ENCODE measurements around the gene TOMM7. TPM values are rescaled to one million over a fixed set of nuclear protein-coding genes. Genes with fewer than 3 reads are reported as not detected.

Gene TOMM7
- total and polyA plus RNA-seq, 10 of the 15 experiments (the other 5 are each of a cell fraction or from before 2014, with no cell fraction given), result 151 to 1,497 (median 322) TPM

- TF ChIP-seq POLR2AphosphoS2 (IDR thresholded peaks at IDR 0.05; ENCODE audit: low read depth, low read length), result no peak
Observed at GRCh38 chr7:22861576-22861975, 38.9 kb upstream of the TOMM7 start (continued).

DNA sequence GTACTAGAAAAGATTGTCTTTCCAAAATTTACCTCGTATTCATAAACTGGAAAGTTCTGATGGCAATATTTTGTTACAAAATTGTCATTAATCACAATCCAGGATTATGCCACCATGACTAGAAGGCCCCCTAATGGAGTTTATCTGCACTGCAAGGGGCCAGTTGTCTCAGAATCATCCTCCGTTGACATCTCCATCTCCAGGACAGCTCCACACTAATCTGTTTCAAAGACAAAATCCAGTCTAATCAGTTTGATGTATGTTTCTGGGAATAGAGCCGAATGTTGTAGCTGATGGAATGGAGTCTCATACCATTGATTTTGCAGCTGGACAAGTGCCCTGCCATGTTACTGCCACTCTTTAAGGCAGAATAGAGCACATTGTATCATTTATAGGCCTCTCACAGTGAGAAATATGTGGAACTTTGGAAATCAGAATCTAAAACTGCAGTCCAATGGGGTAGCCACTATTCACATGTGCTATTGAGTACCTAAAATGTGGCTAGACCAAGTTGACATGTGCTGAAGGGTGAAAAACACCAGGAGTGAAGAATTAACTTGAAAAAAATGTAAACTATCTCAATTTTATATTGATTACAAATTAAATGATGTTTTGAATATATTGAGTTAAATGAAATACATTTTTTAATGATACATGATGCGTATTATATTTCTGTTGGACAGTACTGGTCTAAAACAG is 38.3 kb upstream of the TOMM7 start:
- FAIRE-seq (no peak), ATAC-seq (no peak), DNase-seq (ENCODE audit: low read depth, low spot score) (no peak)
- Histone ChIP-seq H2AFZ (ENCODE audit: control insufficient read depth, low read depth, low read length) (no peak overlapping the region), H3K9ac (ENCODE audit: control insufficient read depth, insufficient read depth, low read length) (no peak overlapping the region), H4K20me1 (ENCODE audit: control insufficient read depth, insufficient read depth) (no peaks in the 10 kb centered on the region), H3K4me1 (ENCODE audit: control insufficient read depth, insufficient read depth, low read length) (peaks cover 10% of the 10 kb centered on the region), H3K4me2 (ENCODE audit: control insufficient read depth, insufficient read depth) (no peak overlapping the region), H3K27ac (ENCODE audit: control insufficient read depth, insufficient read depth) (peak overlapping the region; percentile 1; the same call in 1 of the 2 replicates), H3K27me3 (replicated peaks in 1 of 2; ENCODE audit: control insufficient read depth in 2 of 2, insufficient read depth in 2 of 2, low read length in 1 of 2) (no peaks in the 10 kb centered on the region), H3K36me3 (ENCODE audit: control insufficient read depth in 2 of 2, insufficient read depth in 2 of 2, low read length in 1 of 2) (peaks cover 0 to 5% of the 10 kb centered on the region in 2 experiments; a peak in 1 of 4 replicates), H3K4me3 (no peak overlapping the region), H3K9me3 (replicated peaks; ENCODE audit: control insufficient read depth, insufficient read depth, low read length) (no peaks in the 10 kb centered on the region; the same call in 2 of the 3 replicates), H3K79me2 (ENCODE audit: control insufficient read depth, insufficient read depth, low read length) (peaks cover 19% of the 10 kb centered on the region)
- TF ChIP-seq BCL3 (IDR thresholded peaks at IDR 0.05; ENCODE audit: borderline replicate concordance, insufficient read depth, low read depth, low read length, poor library complexity, severe bottlenecking) (no peak), HDGF (IDR thresholded peaks at IDR 0.05) (no peak), CTCF (IDR thresholded peaks at IDR 0.05 in 2 of 3, conservative IDR thresholded peaks at IDR 0.05 in 1 of 3; ENCODE audit: control insufficient read depth in 2 of 3, extremely low read depth in 1 of 3, insufficient read depth in 1 of 3, low read depth in 3 of 3, low read length in 3 of 3) (peak; percentile 20 to 59 (median 59); a peak in 5 of 6 replicates)
- no TSS peak for BruUV-seq (replicated peaks)
- RAD21 ChIA-PET (ENCODE audit: unreplicated experiment), result interaction anchor here (0.8 to 2.1 kb wide), 7 partner anchors 12 to 245 kb away, joined by 3 to 13 read pairs (median 4); partner anchors contain the start of gene KLHL7
- WGBS (ENCODE audit: insufficient coverage, insufficient replicate concordance, low lambda C conversion rate, missing lambda C conversion rate), result 89% methylated on average over 4 of the region's 4 CpGs
- CTCF ChIA-PET, result interaction anchor here (0.6 to 3.3 kb wide), 18 partner anchors 10 to 193 kb away, joined by 3 to 45 read pairs (median 4); partner anchors contain the start of gene TOMM7
- intact Hi-C loops (cut with micrococcal nuclease; ENCODE audit: unreplicated experiment), result loop anchor here (1.0 kb wide), 1 partner anchor 23 kb away; no protein-coding TSS in a partner anchor
- in situ Hi-C loops (cut with MboI), result no loop called here
- POLR2A ChIA-PET, result interaction anchor here (0.6 to 2.9 kb wide), 4 partner anchors 7 to 24 kb away, joined by 3 to 17 read pairs (median 10); no protein-coding TSS in a partner anchor
- SMC1A ChIA-PET (ENCODE audit: uncharacterized antibody, unreplicated experiment), result interaction anchor here (0.7 to 3.1 kb wide), 17 partner anchors 8 to 194 kb away, joined by 3 to 34 read pairs (median 5); partner anchors contain the start of gene IL6
